OCI-LY7 (cell line): ENCODE results near the gene TUB.

Experiments used
- EZH2phosphoT487 ChIP-seq: fragments of 200-600 bp; sonication (generic); IDR thresholded peaks from 2 replicates; pipeline ENCODE4 v1.6.1; 2018; ENCODE audit warnings: low read depth, borderline replicate concordance, mild to moderate bottlenecking, mixed run types, antibody characterized with exemption, low read length, moderate library complexity, mixed read lengths
- TF ChIP-seq, protein P1 (sequence below): fragments of 200-600 bp; sonication (generic); conservative IDR thresholded peaks from 2 replicates; pipeline ENCODE4 v1.5.1; 2014; ENCODE audit warnings: mild to moderate bottlenecking, antibody characterized with exemption, low read length, moderate library complexity, mixed read lengths

DNA sequence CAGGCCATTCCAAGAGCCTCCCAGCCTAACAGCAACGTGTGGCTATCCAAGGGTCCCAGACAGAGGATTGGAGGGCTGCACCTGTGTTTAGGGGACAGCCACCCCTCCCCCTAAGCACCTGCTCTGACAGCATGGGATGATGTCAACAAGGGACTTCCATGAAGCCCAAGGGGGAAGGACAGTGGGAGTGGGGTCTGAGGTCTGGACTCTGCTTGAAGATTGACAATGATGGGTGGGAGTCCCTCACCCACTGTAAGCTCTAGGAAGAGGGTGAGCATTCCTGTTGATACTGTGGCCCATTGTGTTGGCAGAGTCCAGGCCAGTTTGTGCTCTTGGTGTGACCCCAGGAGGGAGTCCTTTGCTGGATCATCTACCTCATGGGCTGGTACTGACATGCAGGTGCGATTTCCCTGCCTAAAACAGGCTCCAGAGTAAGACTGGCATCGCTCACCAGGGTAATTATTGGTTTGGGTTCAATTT is 46.9 kb upstream of the TUB start:
- TF ChIP-seq, protein P1, sequence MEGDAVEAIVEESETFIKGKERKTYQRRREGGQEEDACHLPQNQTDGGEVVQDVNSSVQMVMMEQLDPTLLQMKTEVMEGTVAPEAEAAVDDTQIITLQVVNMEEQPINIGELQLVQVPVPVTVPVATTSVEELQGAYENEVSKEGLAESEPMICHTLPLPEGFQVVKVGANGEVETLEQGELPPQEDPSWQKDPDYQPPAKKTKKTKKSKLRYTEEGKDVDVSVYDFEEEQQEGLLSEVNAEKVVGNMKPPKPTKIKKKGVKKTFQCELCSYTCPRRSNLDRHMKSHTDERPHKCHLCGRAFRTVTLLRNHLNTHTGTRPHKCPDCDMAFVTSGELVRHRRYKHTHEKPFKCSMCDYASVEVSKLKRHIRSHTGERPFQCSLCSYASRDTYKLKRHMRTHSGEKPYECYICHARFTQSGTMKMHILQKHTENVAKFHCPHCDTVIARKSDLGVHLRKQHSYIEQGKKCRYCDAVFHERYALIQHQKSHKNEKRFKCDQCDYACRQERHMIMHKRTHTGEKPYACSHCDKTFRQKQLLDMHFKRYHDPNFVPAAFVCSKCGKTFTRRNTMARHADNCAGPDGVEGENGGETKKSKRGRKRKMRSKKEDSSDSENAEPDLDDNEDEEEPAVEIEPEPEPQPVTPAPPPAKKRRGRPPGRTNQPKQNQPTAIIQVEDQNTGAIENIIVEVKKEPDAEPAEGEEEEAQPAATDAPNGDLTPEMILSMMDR = no peak
- no peak for TF ChIP-seq EZH2phosphoT487
